ENCODE results near the gene ARHGEF28.

DNA sequence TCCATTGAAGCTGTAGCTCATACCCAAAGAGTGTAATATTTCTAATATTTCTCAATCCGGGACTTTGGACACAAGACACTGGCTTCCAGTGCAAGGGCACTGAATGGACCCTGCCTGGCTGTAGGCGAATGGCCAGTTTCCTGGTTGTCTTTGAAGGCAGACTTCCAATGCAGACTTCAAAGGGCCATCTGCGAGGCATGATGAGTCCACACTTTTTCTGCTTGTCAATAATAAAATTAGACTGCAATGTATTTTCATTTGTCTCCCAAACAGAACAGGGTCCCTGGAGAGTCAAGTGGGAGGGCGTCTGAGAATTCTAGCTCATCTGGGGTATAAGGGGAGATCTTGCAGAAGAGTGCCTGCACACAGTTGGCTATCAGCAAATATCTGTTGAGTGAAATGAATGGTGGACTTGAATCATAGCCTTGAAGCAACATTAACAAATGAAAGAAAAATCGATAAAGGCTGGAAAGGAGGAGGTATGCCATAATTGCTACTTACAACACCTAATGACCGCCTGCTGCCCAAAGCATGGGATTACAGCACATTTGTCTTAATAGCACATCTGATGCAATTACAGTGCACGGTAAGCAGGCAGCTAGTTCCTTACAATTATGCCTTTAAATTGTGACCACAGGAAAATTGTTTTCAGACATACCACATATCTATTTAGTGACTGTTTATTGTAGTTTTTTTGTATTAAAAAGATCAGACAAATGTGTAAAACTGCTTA lies 137.5 kb downstream of the ARHGEF28 start:
- TF ChIP-seq, protein P1, sequence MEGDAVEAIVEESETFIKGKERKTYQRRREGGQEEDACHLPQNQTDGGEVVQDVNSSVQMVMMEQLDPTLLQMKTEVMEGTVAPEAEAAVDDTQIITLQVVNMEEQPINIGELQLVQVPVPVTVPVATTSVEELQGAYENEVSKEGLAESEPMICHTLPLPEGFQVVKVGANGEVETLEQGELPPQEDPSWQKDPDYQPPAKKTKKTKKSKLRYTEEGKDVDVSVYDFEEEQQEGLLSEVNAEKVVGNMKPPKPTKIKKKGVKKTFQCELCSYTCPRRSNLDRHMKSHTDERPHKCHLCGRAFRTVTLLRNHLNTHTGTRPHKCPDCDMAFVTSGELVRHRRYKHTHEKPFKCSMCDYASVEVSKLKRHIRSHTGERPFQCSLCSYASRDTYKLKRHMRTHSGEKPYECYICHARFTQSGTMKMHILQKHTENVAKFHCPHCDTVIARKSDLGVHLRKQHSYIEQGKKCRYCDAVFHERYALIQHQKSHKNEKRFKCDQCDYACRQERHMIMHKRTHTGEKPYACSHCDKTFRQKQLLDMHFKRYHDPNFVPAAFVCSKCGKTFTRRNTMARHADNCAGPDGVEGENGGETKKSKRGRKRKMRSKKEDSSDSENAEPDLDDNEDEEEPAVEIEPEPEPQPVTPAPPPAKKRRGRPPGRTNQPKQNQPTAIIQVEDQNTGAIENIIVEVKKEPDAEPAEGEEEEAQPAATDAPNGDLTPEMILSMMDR (IDR thresholded peaks at IDR 0.05), result no peak
- TF ChIP-seq POLR2AphosphoS5 (IDR thresholded peaks at IDR 0.05), result no peak
